Measurements from ENCODE around the gene ARL6IP1. TPM values are rescaled to one million over a fixed set of nuclear protein-coding genes. Genes with fewer than 3 reads are reported as not detected.
A peak's percentile ranks its signal among the peaks of the same experiment; 100 is the strongest.

Gene ARL6IP1
- total RNA-seq, 1 donor from 2014 or later: 128 TPM

GRCh38 chr16:18797746-18798145, 3.6 kb downstream of the ARL6IP1 start:
- Histone ChIP-seq H3K9me3 (ENCODE audit: insufficient read depth, low read depth, low read length) (no peaks in the 10 kb centered on the region), H3K36me3 (ENCODE audit: insufficient read depth, low read length) (peaks cover 25% of the 10 kb centered on the region), H3K27ac (ENCODE audit: low read depth, low read length) (no peak overlapping the region), H3K9ac (ENCODE audit: low read length) (no peak overlapping the region), H3K27me3 (ENCODE audit: insufficient read depth, low read length) (no peaks in the 10 kb centered on the region), H2AFZ (ENCODE audit: low read depth, low read length) (no peak overlapping the region), H4K20me1 (ENCODE audit: insufficient read depth, low read length) (peaks cover 46% of the 10 kb centered on the region), H3K79me2 (ENCODE audit: insufficient read depth, low read length) (peaks cover 62% of the 10 kb centered on the region), H3K4me2 (ENCODE audit: low read length) (peak overlapping the region; percentile 89), H3K4me3 (ENCODE audit: insufficient read depth, low read depth, low read length) (no peak overlapping the region), H3K4me1 (ENCODE audit: insufficient read depth, low read length) (peaks cover 12% of the 10 kb centered on the region)
- Mint-ChIP-seq H3K36me3 (ENCODE audit: low read depth, unreplicated experiment) (peaks cover 5% of the 10 kb centered on the region), H3K4me1 (ENCODE audit: low read depth, unreplicated experiment) (peaks cover 13% of the 10 kb centered on the region), H3K9me3 (ENCODE audit: unreplicated experiment) (no peaks in the 10 kb centered on the region), H3K27ac (ENCODE audit: unreplicated experiment) (no peak overlapping the region), H3K4me3 (ENCODE audit: unreplicated experiment) (no peak overlapping the region), H3K27me3 (ENCODE audit: low read depth, unreplicated experiment) (no peaks in the 10 kb centered on the region)
- FAIRE-seq (no peak), DNase-seq (ENCODE audit: low read depth) (no peak)
- TF ChIP-seq CTCF (IDR thresholded peaks at IDR 0.05; ENCODE audit: insufficient read depth, low read depth, low read length) (no peak), EZH2 (IDR thresholded peaks at IDR 0.05; ENCODE audit: insufficient read depth, low read length) (no peak)

GRCh38 chr16:18796377-18796776, 5.0 kb downstream of the ARL6IP1 start:
- FAIRE-seq: no peak
- Histone ChIP-seq H3K79me2 (ENCODE audit: insufficient read depth, low read length) (peaks cover 66% of the 10 kb centered on the region), H3K9me3 (ENCODE audit: insufficient read depth, low read depth, low read length) (no peaks in the 10 kb centered on the region), H3K27me3 (ENCODE audit: insufficient read depth, low read length) (no peaks in the 10 kb centered on the region), H3K9ac (ENCODE audit: low read length) (no peak overlapping the region), H3K4me1 (ENCODE audit: insufficient read depth, low read length) (peaks cover 8% of the 10 kb centered on the region), H3K4me3 (ENCODE audit: insufficient read depth, low read depth, low read length) (no peak overlapping the region), H2AFZ (ENCODE audit: low read depth, low read length) (no peak overlapping the region), H3K27ac (ENCODE audit: low read depth, low read length) (no peak overlapping the region), H4K20me1 (ENCODE audit: insufficient read depth, low read length) (peaks cover 46% of the 10 kb centered on the region), H3K36me3 (ENCODE audit: insufficient read depth, low read length) (peaks cover 32% of the 10 kb centered on the region), H3K4me2 (ENCODE audit: low read length) (no peak overlapping the region)
- Mint-ChIP-seq H3K4me3 (ENCODE audit: unreplicated experiment) (no peak overlapping the region), H3K9me3 (ENCODE audit: unreplicated experiment) (no peaks in the 10 kb centered on the region), H3K4me1 (ENCODE audit: low read depth, unreplicated experiment) (peaks cover 10% of the 10 kb centered on the region), H3K36me3 (ENCODE audit: low read depth, unreplicated experiment) (peaks cover 5% of the 10 kb centered on the region), H3K27me3 (ENCODE audit: low read depth, unreplicated experiment) (no peaks in the 10 kb centered on the region), H3K27ac (ENCODE audit: unreplicated experiment) (no peak overlapping the region)
- TF ChIP-seq EZH2 (IDR thresholded peaks at IDR 0.05; ENCODE audit: insufficient read depth, low read length): no peak
- TF ChIP-seq CTCF (IDR thresholded peaks at IDR 0.05; ENCODE audit: insufficient read depth, low read depth, low read length): no peak
- no peak for DNase-seq (ENCODE audit: low read depth)

GRCh38 chr16:18792836-18793433, 8.4 kb downstream of the ARL6IP1 start:
- TF ChIP-seq CTCF (IDR thresholded peaks at IDR 0.05; ENCODE audit: insufficient read depth, low read depth, low read length): no peak
- no peak for TF ChIP-seq EZH2 (IDR thresholded peaks at IDR 0.05; ENCODE audit: insufficient read depth, low read length)
- Histone ChIP-seq H2AFZ (ENCODE audit: low read depth, low read length) (no peak overlapping the region), H4K20me1 (ENCODE audit: insufficient read depth, low read length) (peaks cover 34% of the 10 kb centered on the region), H3K4me3 (ENCODE audit: insufficient read depth, low read depth, low read length) (no peak overlapping the region), H3K9ac (ENCODE audit: low read length) (peak overlapping the region; percentile 33), H3K79me2 (ENCODE audit: insufficient read depth, low read length) (peaks cover 55% of the 10 kb centered on the region), H3K36me3 (ENCODE audit: insufficient read depth, low read length) (peaks cover 42% of the 10 kb centered on the region), H3K4me2 (ENCODE audit: low read length) (peak overlapping the region; percentile 36), H3K4me1 (ENCODE audit: insufficient read depth, low read length) (peaks cover 9% of the 10 kb centered on the region), H3K9me3 (ENCODE audit: insufficient read depth, low read depth, low read length) (no peaks in the 10 kb centered on the region), H3K27me3 (ENCODE audit: insufficient read depth, low read length) (no peaks in the 10 kb centered on the region), H3K27ac (ENCODE audit: low read depth, low read length) (peak overlapping the region; percentile 43)
- H3K4me3 Mint-ChIP-seq (ENCODE audit: unreplicated experiment): no peak overlapping the region
- peaks cover 9% of the 10 kb centered on the region for H3K36me3 Mint-ChIP-seq (ENCODE audit: low read depth, unreplicated experiment)
- H3K27ac Mint-ChIP-seq (ENCODE audit: unreplicated experiment): no peak overlapping the region
- FAIRE-seq (no peak), DNase-seq (ENCODE audit: low read depth) (peak; percentile 48)
- peaks cover 4% of the 10 kb centered on the region for H3K4me1 Mint-ChIP-seq (ENCODE audit: low read depth, unreplicated experiment)
- H3K27me3 Mint-ChIP-seq (ENCODE audit: low read depth, unreplicated experiment): no peaks in the 10 kb centered on the region
- no peaks in the 10 kb centered on the region for H3K9me3 Mint-ChIP-seq (ENCODE audit: unreplicated experiment)
